NCI-H128 (cell line): Measurements from ENCODE around the gene SLC39A10.

Experiments
- DNase-seq: peaks from one replicate; lab custom pipeline; 2025; ENCODE audit not compliant: unreplicated experiment; lab: John Stamatoyannopoulos, UW

Gene SLC39A10, protein sequence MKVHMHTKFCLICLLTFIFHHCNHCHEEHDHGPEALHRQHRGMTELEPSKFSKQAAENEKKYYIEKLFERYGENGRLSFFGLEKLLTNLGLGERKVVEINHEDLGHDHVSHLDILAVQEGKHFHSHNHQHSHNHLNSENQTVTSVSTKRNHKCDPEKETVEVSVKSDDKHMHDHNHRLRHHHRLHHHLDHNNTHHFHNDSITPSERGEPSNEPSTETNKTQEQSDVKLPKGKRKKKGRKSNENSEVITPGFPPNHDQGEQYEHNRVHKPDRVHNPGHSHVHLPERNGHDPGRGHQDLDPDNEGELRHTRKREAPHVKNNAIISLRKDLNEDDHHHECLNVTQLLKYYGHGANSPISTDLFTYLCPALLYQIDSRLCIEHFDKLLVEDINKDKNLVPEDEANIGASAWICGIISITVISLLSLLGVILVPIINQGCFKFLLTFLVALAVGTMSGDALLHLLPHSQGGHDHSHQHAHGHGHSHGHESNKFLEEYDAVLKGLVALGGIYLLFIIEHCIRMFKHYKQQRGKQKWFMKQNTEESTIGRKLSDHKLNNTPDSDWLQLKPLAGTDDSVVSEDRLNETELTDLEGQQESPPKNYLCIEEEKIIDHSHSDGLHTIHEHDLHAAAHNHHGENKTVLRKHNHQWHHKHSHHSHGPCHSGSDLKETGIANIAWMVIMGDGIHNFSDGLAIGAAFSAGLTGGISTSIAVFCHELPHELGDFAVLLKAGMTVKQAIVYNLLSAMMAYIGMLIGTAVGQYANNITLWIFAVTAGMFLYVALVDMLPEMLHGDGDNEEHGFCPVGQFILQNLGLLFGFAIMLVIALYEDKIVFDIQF

GRCh38 chr2:195656859-195657633, at the start of gene SLC39A10:
SLC39A10 (plus strand) TSS chr2:195657226; CDS start chr2:195680043, 22,817 bp downstream.
- peak; percentile 91 for DNase-seq

GRCh38 chr2:195608768-195609454, 48.1 kb upstream of the SLC39A10 start:
- no peak for DNase-seq

GRCh38 chr2:195610717-195611116, 46.3 kb upstream of the SLC39A10 start:
- no peak for DNase-seq

DNA sequence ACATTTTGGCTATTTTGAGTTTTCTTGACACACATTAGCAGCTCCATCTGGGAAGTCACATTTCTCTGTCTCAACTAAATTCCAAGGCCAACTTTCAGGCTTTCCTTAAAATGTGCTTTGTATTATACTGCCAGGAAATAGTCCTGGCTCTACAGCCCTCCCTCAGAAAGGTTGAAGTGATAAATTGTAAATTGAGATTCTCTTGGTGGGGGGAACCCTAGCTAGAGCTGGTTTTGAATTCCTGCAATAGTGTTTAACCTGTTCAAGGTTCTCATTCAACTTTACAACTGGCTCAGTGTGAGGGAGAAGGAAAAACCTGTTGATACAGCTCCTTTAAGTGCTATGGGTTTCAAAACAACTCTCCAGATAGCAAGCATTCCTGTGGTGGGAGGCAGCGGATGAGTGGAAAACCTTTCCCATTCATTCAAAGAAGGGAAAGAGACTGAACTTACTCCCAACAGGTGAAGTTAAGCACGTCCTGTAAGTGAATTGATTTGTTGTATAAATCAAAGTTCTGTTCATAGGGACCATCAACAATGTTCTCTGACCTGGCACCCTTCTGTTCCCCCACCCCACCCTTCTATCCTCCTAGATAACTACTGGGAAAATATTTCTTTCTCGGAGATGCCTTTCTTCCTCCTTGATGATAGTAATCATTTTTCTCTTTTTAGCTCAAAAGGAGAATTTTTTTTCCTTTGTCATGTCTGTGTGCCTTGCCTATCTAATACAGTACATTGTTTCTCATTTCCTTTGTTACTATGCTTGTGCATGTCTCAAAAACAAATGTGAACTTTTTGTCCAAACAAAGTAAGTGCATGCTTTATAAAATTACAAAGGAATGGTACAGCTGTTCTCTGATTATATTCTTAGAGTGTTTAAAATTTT, 44.2 kb upstream of the SLC39A10 start:
- no peak for DNase-seq

GRCh38 chr2:195613922-195614321, 43.1 kb upstream of the SLC39A10 start:
- DNase-seq, result no peak

DNA sequence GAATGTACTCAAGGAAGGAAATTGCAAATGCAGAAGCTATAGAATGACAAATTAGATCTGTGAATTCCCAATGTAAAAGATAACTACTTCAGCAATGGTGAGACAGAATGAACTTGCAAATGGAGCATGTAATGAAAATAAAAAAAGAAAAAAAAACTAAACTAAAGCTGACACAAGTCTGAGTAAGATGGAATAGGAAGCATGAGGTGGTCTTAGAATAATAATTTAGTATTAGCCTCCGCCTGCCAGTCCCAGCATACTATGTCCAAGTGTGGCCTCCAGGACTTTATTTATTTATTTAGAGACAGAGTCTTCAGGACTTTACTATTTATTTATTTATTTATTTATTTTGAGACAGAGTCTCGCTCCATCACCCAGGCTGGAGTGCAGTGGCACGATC, 37.4 kb upstream of the SLC39A10 start:
- DNase-seq, result no peak

DNA sequence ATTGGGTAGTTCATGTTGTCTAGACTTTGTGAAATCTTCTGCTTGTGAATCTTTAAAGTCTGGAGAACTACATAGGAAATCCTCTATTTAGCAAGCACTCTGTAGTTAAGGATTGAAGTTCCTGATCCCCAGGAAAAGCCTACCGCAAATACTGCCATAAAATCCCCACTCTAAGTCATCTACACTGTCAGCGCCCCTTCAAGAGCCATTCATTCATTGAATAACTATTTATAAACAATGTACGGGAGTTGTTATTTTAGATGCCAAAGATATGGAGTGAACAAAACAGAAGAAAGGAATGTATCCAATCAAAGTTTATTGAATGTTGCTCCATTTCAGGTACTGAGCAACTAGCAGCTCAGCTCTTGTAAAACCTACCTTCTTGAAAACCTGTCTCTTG, 36.5 kb upstream of the SLC39A10 start:
- DNase-seq, result no peak

- no peak for DNase-seq
Observed at GRCh38 chr2:195622966-195623365, 34.1 kb upstream of the SLC39A10 start.

- DNase-seq, result no peak
Observed at GRCh38 chr2:195626507-195626906, 30.5 kb upstream of the SLC39A10 start.

GRCh38 chr2:195628666-195629065, 28.4 kb upstream of the SLC39A10 start:
- DNase-seq, result no peak

DNA sequence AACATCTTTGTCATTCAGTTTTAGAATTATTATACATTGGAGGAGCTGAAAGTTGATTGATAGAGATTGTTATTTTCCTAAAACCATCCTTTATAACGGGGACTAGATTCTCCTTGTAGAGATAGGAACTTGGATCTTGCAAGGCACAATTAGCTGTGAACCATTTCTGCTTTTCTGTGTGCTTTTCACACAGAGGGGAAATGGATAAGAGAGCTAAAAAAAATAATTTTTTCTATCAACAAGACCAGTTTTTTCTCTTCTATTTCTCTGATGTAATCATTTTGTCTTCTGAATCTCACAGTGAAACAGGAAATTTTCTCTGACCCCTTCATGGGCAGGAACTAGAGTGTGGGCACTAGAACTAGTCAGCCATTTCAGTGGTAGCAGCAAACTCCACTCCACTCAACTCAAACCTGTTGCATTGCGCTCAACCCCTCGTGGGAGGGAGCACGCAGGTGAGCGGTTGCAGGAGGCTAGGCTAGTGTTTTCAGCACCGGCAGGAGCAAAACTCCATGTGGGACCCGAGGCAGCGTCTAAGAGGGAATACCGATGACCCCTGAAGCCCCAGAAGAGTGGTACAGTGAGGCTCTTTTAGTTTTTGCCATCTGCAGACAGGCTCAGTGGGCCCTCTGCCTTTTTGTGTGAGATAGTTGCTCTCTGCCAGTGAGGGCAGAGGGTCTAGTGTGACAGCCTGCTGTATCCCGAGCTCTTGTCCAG, 24.0 kb upstream of the SLC39A10 start:
- DNase-seq, result no peak

DNA sequence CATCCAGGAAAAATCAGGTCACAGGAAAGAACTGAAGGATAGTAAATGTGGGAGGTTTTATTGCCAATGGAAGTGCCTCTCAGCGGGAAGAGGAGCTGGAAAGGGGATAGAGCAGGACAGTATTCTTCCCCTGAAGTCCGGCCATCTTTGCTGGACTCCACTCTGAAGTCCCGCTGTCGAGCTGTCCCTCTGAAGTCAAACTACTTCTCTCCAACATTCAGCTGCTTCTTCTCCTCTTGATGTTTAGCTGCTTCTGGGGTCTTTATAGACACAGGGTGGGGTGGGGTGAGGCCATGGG, 23.5 kb upstream of the SLC39A10 start:
- no peak for DNase-seq

GRCh38 chr2:195633974-195634373, 23.1 kb upstream of the SLC39A10 start:
- DNase-seq, result no peak

- DNase-seq, result no peak
Observed at GRCh38 chr2:195636890-195637289, 20.1 kb upstream of the SLC39A10 start.

DNA sequence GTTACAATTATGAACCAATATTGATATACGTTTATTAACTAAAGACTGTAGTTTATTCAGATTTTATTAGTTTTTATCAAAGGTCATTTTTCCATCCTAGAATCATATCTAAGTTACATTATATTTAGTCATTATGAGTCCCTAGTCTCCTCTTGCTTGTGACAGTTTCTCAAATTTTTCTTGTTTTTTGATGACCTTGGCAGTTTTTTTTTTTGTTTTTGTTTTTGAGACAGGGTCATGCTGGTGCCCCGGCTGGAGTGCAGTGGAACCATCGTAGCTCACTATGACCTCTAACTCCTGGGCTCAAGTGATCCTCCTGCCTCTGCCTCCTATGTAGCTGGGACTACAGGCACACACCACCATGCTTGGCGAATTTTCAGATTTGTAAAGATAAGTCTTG, 18.3 kb upstream of the SLC39A10 start:
- no peak for DNase-seq

DNA sequence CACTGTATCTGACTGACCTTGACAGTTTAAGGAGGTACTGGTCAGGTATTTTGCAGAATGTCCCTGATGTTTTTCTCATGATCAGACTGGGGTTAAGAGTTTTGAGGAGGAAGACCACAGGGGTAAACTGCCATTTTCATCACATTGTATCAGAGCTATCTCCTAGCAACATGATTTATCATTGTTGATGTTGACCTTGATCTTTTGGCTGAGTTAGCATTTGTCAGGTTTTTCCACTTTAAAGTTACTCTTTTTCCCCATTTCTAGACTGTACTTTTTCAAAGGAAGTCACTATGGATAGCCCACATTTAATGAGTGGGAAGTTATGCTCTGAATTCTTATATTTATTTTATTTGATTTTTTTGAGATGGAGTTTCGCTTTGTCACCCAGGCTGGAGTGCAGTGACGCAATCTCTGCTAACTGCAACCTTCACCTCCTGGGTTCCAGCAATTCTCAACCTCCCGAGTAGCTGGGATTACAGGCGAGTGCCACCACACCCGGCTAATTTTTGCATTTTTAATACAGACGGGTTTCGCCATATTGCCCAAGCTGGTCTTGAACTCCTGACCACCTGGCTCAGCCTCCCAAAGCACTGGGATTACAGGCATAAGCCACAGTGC, 17.7 kb upstream of the SLC39A10 start:
- DNase-seq, result no peak

DNA sequence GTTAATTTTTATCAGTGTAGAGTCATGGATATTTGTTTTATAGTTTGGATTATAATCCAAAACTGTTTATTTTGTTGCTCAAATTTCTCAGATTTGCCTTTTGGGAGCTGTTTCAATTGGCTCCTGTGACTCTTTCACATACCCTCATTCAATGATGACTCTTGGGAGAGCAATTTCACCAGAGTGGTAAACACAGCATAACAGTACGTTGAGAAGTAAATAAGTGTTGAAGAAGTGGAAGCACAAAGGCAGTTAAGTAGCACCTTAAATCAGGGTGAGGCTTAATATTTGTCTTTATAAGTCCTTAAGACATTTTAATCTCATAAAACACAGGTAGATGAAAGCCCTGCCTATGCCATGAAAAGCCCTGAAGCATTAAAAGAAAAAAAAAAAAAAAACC, 17.1 kb upstream of the SLC39A10 start:
- DNase-seq, result no peak

- DNase-seq, result no peak
Observed at GRCh38 chr2:195642027-195642678, 14.9 kb upstream of the SLC39A10 start.
